Activated CD8-positive, alpha-beta memory T cell treated with anti-CD3 and anti-CD28 coated beads, Interleukin-2, amount 50 U/mL, for 1 hour (primary cell): ENCODE data around the gene CST9L.
"Not testable (repeated sequence)": the region's sequence is repeated elsewhere in the genome, so short reads cannot be mapped to it uniquely, and the experiment has no call there.

Experiments
- DNase-seq: peaks from one replicate; pipeline ENCODE4 v3.0.0-alpha.2; 2020; ENCODE audit errors: extremely low read depth

Gene CST9L

GRCh38 chr20:23586735-23587525, 18.6 kb upstream of the CST9L start:
- no peak for DNase-seq

- no peak for DNase-seq
Observed at GRCh38 chr20:23585808-23586734, 17.8 kb upstream of the CST9L start.

GRCh38 chr20:23585449-23585807, 17.1 kb upstream of the CST9L start:
- no peak for DNase-seq

- DNase-seq: no peak
Observed at GRCh38 chr20:23584434-23585199, 16.3 kb upstream of the CST9L start.

- no peak for DNase-seq
Observed at GRCh38 chr20:23583526-23583925, 15.2 kb upstream of the CST9L start.

GRCh38 chr20:23582293-23582692, 14.0 kb upstream of the CST9L start:
- no peak for DNase-seq

- not testable (repeated sequence) for DNase-seq
Observed at GRCh38 chr20:23581833-23582232, 13.5 kb upstream of the CST9L start.

- DNase-seq: no peak
Observed at GRCh38 chr20:23574977-23575376, 6.7 kb upstream of the CST9L start.

- DNase-seq: no peak
Observed at GRCh38 chr20:23570178-23570760, 2.0 kb upstream of the CST9L start.

- no peak for DNase-seq
Observed at GRCh38 chr20:23569570-23569969, 1.3 kb upstream of the CST9L start.

- no peak for DNase-seq
Observed at GRCh38 chr20:23568971-23569330, 667 bp upstream of the CST9L start.

- no peak for DNase-seq
Observed at GRCh38 chr20:23566199-23566932, 1.9 kb downstream of the CST9L start.

GRCh38 chr20:23565503-23566045, 2.7 kb downstream of the CST9L start:
- no peak for DNase-seq

GRCh38 chr20:23564927-23565326, 3.4 kb downstream of the CST9L start:
- no peak for DNase-seq

GRCh38 chr20:23562721-23563342, 5.5 kb downstream of the CST9L start:
- no peak for DNase-seq

GRCh38 chr20:23554401-23554800, 13.9 kb downstream of the CST9L start:
- DNase-seq: no peak

GRCh38 chr20:23551786-23552185, 16.5 kb downstream of the CST9L start:
- DNase-seq: no peak

GRCh38 chr20:23551383-23551782, 16.9 kb downstream of the CST9L start:
- no peak for DNase-seq

GRCh38 chr20:23550227-23550626, 18.1 kb downstream of the CST9L start:
- no peak for DNase-seq

GRCh38 chr20:23548408-23548807, 19.9 kb downstream of the CST9L start:
- no peak for DNase-seq
